Activated CD8-positive, alpha-beta memory T cell treated with anti-CD3 and anti-CD28 coated beads for 24 hours (primary cell): ENCODE data around the gene SOWAHA.

Source experiments
- DNase-seq: peaks from one replicate; pipeline ENCODE4 v3.0.0-alpha.2; 2020

SOWAHA gene

GRCh38 chr5:132856011-132856410, 42.9 kb downstream of the SOWAHA start:
- no peak for DNase-seq

GRCh38 chr5:132859889-132860437, 46.9 kb downstream of the SOWAHA start:
- DNase-seq = no peak

DNA sequence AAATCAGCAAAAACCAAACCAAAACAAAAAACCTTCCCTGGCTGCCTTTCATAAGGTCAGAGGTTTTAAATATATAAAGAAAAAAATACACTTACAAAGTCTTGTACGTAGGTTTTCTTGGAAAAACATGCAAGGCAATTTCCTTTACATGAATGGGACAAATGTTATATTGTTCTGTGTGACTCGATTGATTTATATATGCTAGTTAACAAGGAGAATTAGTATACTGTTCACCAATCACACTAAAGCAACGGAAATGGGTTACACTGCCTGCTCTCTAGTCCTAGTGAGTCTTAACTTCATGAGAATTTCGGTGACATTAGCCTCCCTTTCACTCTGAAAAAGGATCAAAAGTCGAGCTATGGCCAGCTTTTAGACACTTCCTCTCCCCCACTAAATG, 47.6 kb downstream of the SOWAHA start:
- DNase-seq = no peak

DNA sequence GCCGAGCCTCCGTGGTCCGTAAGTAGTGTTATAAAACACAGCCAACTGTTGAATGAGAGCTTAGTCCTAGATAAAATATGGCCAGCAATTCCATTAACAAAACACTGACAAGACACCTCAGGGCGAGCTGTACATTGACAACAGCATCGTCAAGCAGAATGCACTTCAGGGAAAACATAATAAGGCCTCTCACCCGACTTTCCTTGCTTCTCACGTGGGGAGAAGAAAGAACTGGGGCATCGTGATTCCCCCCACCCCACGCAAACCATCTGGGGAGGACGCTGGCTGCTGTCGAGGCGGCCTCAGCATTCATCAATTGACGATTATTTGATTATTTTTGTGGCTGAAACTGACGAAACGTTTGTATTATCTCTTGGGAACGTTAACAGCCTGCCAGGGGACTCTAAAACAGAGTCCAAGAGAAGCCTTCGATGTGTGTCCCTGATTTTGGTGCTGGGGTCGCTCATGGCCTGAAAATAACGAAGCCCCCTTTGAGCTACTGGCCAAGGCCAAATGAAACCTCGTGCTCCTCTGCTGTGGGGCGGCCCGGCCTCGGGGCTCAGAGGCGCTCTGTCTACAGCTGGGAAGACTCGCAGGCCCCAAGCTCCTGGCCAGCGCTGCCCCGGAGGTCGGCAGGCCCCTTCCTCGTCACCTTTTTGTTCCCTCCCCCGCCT, 52.7 kb downstream of the SOWAHA start:
- no peak for DNase-seq
